Measurements from ENCODE around the gene NDST1. TPM values are rescaled to one million over a fixed set of nuclear protein-coding genes. Genes with fewer than 3 reads are reported as not detected.

The NDST1 gene
- total RNA-seq, 6 experiments from 2014 or later = 126 to 199 (median 147) TPM

- Mint-ChIP-seq H3K27me3 (ENCODE audit: insufficient read depth) (peaks cover 4% of the 10 kb centered on the region), H3K9me3 (no peaks in the 10 kb centered on the region), H3K4me1 (ENCODE audit: low read depth) (peaks cover 79% of the 10 kb centered on the region), H3K27ac (no peak overlapping the region), H3K36me3 (ENCODE audit: low read depth) (peaks cover 28% of the 10 kb centered on the region), H3K4me3 (no peak overlapping the region; the same call in 1 of the 2 replicates)
- no peak for DNase-seq
- TF ChIP-seq, protein P1, sequence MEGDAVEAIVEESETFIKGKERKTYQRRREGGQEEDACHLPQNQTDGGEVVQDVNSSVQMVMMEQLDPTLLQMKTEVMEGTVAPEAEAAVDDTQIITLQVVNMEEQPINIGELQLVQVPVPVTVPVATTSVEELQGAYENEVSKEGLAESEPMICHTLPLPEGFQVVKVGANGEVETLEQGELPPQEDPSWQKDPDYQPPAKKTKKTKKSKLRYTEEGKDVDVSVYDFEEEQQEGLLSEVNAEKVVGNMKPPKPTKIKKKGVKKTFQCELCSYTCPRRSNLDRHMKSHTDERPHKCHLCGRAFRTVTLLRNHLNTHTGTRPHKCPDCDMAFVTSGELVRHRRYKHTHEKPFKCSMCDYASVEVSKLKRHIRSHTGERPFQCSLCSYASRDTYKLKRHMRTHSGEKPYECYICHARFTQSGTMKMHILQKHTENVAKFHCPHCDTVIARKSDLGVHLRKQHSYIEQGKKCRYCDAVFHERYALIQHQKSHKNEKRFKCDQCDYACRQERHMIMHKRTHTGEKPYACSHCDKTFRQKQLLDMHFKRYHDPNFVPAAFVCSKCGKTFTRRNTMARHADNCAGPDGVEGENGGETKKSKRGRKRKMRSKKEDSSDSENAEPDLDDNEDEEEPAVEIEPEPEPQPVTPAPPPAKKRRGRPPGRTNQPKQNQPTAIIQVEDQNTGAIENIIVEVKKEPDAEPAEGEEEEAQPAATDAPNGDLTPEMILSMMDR (IDR thresholded peaks at IDR 0.05) = no peak
Measured at GRCh38 chr5:150519560-150519945, 11.6 kb downstream of the NDST1 start.

- TF ChIP-seq, protein P1 (IDR thresholded peaks at IDR 0.05) = no peak
- Mint-ChIP-seq H3K36me3 (ENCODE audit: low read depth) (peaks cover 28% of the 10 kb centered on the region), H3K27ac (no peak overlapping the region), H3K4me3 (no peak overlapping the region), H3K27me3 (ENCODE audit: insufficient read depth) (peaks cover 4% of the 10 kb centered on the region), H3K4me1 (ENCODE audit: low read depth) (peaks cover 75% of the 10 kb centered on the region), H3K9me3 (no peaks in the 10 kb centered on the region)
- DNase-seq = no peak
Measured at GRCh38 chr5:150519978-150520377, 12.0 kb downstream of the NDST1 start.

DNA sequence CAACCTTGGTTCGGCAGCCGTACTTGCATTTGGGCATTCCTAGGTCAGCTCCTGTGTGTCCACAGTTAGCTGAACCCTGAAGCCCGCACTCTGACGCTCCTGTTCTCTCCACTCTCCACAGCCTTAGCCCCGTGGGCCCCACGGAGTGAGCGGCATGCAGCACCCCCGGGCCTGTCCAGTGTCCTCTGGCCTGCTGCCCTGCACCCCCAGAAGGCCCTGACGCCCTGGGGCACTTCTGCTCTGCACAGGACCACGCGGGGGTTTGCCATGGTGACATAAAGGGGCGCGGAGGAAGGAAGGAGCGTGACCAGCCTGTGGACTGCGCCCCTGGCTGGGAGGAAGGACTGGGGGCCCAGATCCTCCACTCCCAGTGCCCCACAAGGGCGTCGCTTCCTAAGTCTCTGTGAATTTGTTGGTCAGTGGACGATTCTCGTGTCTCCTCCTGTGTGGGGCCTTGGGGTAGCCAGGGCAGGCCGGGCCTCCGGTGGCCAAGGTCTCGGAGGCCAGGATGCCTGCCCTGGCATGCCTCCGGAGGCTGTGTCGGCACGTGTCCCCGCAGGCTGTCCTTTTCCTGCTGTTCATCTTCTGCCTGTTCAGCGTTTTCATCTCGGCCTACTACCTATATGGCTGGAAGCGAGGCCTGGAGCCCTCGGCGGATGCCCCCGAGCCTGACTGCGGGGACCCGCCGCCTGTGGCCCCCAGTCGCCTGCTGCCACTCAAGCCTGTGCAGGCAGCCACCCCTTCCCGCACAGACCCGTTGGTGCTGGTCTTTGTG is 13.0 kb downstream of the NDST1 start:
- H3K27ac Mint-ChIP-seq = no peak overlapping the region
- DNase-seq = no peak
- peaks cover 4% of the 10 kb centered on the region for H3K27me3 Mint-ChIP-seq (ENCODE audit: insufficient read depth)
- peaks cover 71% of the 10 kb centered on the region for H3K4me1 Mint-ChIP-seq (ENCODE audit: low read depth)
- TF ChIP-seq, protein P1 (IDR thresholded peaks at IDR 0.05) = no peak
- no peak overlapping the region for H3K4me3 Mint-ChIP-seq
- no peaks in the 10 kb centered on the region for H3K9me3 Mint-ChIP-seq
- H3K36me3 Mint-ChIP-seq (ENCODE audit: low read depth) = peaks cover 32% of the 10 kb centered on the region

GRCh38 chr5:150521522-150521817 is 13.5 kb downstream of the NDST1 start:
- TF ChIP-seq, protein P1 (IDR thresholded peaks at IDR 0.05) = no peak
- no peak for DNase-seq
- peaks cover 4% of the 10 kb centered on the region for H3K27me3 Mint-ChIP-seq (ENCODE audit: insufficient read depth)
- H3K4me3 Mint-ChIP-seq = no peak overlapping the region
- H3K27ac Mint-ChIP-seq = no peak overlapping the region
- H3K36me3 Mint-ChIP-seq (ENCODE audit: low read depth) = peaks cover 35% of the 10 kb centered on the region
- H3K9me3 Mint-ChIP-seq = no peaks in the 10 kb centered on the region
- H3K4me1 Mint-ChIP-seq (ENCODE audit: low read depth) = peaks cover 71% of the 10 kb centered on the region

DNA sequence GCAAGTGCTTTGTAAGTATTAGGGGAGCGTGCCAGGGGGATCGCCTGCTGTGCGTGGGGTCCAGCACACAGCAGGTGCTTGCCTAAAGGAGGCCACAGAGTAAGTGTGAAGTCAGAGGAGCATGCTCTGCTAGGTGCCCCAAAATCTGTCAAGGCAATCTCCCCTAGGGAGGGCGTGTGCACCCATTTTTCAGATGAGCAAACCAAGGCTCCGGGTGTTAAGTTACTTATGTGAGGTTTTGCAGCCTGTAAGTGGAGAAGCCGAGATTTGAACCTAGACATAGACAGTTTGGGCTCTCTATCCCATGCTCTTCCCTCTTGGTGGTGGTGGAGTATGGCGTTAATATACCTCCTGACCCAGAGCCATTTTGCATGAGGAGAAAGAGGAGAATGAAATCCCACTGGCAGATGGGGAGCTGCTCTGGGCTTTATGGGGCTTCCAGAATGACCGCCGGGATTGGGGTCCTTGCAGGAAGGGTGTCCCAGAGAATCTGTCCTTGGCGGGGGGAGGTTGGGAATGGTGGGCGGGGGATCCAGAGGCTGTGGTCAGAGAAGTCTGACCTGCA is 14.1 kb downstream of the NDST1 start:
- peaks cover 4% of the 10 kb centered on the region for H3K27me3 Mint-ChIP-seq (ENCODE audit: insufficient read depth)
- TF ChIP-seq, protein P1 (IDR thresholded peaks at IDR 0.05) = no peak
- H3K9me3 Mint-ChIP-seq = no peaks in the 10 kb centered on the region
- H3K27ac Mint-ChIP-seq = no peak overlapping the region
- peak overlapping the region; percentile 24; the same call in 1 of the 2 replicates for H3K4me3 Mint-ChIP-seq
- no peak for DNase-seq
- H3K4me1 Mint-ChIP-seq (ENCODE audit: low read depth) = peaks cover 71% of the 10 kb centered on the region
- H3K36me3 Mint-ChIP-seq (ENCODE audit: low read depth) = peaks cover 35% of the 10 kb centered on the region
